ENCODE measurements around the gene CDH23.

- TF ChIP-seq EZH2 (IDR thresholded peaks at IDR 0.05; ENCODE audit: low read length) (no peak), CTCF (optimal IDR thresholded peaks at IDR 0.05 in 1 of 3, IDR thresholded peaks at IDR 0.05 in 1 of 3, conservative IDR thresholded peaks at IDR 0.05 in 1 of 3; ENCODE audit: extremely low read depth in 1 of 3, insufficient read depth in 2 of 3, low read length in 3 of 3) (no peak)
These were observed 128.4 kb downstream of the CDH23 start for GRCh38 chr10:71525092-71525491.
